ENCODE data around the gene UBE2D1.

DNA sequence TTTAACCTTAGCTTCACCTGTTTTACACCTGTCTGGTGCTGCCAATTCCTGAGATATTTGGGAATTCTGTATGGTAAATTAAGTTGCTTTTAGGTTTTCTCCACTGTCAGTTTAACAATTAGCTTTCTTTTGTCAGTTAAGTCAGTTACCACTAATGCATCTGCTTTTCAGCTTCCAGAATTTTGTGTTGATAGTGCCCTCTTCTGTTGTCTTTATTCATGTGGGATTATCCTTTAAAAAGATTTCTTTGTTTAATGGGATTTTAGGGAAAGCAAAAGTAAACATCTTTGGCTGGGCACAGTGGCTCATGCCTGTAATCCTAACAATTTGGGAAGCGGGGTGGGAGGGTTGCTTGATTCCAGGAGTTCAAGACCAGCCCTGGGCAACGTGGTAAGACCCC is 58.5 kb downstream of the UBE2D1 start:
- TF ChIP-seq, protein P1, sequence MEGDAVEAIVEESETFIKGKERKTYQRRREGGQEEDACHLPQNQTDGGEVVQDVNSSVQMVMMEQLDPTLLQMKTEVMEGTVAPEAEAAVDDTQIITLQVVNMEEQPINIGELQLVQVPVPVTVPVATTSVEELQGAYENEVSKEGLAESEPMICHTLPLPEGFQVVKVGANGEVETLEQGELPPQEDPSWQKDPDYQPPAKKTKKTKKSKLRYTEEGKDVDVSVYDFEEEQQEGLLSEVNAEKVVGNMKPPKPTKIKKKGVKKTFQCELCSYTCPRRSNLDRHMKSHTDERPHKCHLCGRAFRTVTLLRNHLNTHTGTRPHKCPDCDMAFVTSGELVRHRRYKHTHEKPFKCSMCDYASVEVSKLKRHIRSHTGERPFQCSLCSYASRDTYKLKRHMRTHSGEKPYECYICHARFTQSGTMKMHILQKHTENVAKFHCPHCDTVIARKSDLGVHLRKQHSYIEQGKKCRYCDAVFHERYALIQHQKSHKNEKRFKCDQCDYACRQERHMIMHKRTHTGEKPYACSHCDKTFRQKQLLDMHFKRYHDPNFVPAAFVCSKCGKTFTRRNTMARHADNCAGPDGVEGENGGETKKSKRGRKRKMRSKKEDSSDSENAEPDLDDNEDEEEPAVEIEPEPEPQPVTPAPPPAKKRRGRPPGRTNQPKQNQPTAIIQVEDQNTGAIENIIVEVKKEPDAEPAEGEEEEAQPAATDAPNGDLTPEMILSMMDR (conservative IDR thresholded peaks at IDR 0.05 in 1 of 2, IDR thresholded peaks at IDR 0.05 in 1 of 2; ENCODE audit: extremely low read depth in 1 of 2, insufficient read depth in 1 of 2, low read depth in 1 of 2, low read length in 2 of 2), result no peak
- TF ChIP-seq EZH2 (IDR thresholded peaks at IDR 0.05; ENCODE audit: borderline replicate concordance, low read length), result no peak
